GM21529 (cell line): ENCODE results near the gene PLK1.

Source experiments
- ATAC-seq: cut with Tn5 transposase; IDR thresholded peaks from one replicate; pipeline ENCODE4 v1.9.1; 2021; ENCODE audit not compliant: unreplicated experiment

PLK1 gene

DNA sequence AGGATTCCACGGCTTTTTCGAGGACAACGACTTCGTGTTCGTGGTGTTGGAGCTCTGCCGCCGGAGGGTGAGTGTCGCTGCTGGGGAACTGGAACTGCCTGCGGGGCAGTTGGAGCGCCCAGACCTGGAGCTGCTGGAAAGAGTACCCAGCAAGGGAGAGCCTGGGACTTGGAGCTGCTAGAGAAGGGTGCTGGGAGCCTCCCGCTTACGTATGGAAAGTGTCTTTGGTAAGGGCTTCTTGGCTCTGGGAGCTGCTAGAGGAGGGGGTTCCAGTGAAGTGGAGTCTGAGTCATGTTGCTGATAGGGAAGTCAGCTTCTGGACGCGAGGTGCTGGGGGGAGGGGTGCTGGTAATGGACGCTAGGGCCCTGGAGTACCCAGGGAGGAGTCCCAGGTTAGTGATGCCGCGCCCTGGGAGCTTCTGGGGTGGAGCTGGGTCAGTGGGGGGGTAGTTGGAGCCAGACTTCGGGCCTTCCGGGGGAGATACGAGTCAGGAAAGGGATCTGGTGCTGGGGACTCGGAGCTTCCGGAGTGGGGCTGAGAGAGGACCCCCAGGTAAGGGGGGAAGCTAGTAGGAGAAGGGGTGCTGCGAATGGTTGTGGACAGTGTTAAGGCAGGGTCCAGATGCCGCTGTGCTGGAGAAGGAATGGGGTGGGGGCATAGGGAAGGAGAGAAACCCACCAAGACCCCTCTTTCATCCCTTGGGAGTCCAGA is 741 bp downstream of the PLK1 start:
- no peak for ATAC-seq

DNA sequence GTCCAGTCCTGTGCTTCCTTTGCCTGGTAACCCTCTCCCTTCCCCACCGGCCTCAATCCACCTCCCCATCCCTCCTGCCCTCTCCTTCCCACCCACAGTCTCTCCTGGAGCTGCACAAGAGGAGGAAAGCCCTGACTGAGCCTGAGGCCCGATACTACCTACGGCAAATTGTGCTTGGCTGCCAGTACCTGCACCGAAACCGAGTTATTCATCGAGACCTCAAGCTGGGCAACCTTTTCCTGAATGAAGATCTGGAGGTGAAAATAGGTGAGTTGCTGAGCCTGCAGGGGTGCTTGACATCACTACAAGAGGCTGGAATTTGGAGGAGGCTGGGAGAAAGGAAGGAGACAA is 1.3 kb downstream of the PLK1 start:
- ATAC-seq = no peak

DNA sequence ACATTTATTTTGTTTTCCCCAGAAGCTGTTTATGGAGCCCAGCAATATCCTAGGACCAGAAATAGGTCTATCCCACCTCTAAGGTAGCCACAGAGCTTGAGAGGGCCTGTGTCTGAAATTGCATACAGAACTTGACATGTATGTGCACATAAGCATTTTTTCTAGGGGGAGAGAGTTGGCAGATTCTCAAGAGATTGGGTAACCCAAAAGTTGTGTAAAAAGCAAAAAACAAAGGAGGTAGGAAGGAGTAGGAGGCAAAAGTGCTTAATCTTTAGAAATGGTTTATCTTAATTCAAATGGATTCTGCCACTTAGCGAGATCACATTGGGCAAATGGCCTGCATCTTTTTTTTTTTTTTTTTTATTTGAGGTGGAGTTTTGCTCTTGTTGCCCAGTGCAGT is 3.5 kb downstream of the PLK1 start:
- no peak for ATAC-seq

DNA sequence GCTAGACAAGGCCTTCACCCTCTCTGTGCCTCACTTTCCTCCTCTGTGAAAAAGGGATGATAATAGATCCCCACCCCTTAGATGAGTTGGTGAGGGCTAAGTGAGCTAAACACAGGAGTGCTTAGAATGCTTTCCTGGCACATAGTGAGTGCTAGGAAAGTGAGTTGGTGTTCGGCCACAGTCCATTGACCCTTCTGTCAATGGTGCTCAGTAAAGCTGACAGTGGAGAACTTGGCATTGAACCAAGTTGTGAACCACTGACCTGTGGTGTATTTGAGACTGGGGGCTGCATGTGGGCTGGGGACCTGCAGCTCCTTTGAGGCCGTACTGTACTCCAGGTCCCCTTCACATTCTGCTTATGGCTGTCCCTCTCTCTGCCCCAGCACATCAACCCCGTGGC is 4.8 kb downstream of the PLK1 start:
- no peak for ATAC-seq

DNA sequence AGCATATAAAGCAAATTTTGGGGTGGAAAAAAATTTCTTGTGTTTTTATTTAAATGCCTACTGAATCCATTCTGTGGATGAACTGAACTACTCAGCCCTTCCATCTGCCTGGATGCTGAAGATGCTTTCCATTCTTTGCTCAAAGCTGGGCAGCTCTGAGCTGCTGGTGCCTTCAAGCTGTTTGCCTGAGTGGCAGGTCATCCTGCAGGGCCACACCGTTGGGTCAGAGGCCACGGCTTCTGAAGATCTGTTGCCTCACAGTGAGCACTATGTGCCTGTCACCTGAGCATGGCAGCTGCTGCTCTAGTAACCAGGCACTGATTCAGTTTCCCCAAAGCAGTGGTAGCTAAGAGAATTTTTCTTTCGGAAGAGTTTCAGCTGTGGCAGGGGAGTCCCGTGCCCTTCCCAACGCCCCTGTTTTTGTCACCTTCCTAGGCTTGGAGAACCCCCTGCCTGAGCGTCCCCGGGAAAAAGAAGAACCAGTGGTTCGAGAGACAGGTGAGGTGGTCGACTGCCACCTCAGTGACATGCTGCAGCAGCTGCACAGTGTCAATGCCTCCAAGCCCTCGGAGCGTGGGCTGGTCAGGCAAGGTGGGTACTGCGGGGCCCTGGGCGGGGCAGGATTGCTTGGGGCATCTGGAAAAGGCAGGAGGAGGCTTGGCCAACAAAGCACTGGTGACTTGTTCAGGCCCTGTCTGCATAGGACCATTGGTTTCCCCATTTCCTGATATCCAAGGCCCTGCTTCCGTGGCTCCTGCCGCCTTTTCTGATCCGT is 8.5 kb downstream of the PLK1 start:
- ATAC-seq = no peak

DNA sequence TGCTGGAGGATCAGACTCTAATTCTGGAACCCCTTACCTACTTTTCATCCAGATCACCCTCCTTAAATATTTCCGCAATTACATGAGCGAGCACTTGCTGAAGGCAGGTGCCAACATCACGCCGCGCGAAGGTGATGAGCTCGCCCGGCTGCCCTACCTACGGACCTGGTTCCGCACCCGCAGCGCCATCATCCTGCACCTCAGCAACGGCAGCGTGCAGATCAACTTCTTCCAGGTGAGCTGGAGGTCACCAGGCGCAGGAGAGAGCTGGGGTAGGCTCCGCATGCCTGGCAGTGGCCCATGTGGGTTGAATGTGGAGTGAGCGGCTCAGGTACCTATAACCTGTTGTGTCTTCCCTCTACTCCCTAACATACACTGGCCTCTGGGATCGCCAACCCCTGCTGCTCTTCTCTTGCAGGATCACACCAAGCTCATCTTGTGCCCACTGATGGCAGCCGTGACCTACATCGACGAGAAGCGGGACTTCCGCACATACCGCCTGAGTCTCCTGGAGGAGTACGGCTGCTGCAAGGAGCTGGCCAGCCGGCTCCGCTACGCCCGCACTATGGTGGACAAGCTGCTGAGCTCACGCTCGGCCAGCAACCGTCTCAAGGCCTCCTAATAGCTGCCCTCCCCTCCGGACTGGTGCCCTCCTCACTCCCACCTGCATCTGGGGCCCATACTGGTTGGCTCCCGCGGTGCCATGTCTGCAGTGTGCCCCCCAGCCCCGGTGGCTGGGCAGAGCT is 10.9 kb downstream of the PLK1 start:
- ATAC-seq = no peak

DNA sequence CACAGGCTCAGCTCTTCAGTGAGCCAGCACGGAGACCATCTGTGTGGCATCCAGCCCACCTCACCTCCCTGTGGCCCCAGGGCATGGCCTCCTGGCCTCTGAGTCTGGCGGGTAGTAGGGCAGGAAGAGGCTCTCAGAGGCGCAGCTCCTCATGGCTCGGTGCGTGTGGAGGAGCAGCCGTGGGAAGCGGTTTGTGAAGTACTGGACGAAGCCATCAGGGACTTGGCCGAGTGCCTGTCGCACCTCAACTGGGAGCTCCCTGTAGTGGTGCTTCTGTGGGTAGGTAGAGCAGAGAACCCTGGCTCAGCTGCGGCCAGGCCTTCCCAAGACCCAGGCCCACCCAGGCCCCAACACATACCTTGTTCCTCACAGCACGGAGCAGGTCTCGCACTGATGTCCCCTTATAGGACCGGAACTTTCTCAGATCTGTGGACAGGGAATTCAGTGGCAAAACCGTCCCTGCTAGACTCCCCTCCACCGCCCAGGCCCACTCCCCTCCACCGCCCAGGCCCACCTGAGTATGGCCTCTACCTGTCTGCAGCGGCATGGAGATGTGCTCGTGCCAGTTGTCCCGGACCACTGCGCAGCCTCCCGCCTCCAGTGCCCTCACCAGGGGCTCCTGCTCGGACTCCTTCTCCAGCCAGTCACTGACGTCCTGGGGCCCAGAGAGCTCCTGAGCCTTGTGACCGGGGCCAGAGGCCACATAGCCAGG is 12.2 kb downstream of the PLK1 start:
- ATAC-seq = no peak

DNA sequence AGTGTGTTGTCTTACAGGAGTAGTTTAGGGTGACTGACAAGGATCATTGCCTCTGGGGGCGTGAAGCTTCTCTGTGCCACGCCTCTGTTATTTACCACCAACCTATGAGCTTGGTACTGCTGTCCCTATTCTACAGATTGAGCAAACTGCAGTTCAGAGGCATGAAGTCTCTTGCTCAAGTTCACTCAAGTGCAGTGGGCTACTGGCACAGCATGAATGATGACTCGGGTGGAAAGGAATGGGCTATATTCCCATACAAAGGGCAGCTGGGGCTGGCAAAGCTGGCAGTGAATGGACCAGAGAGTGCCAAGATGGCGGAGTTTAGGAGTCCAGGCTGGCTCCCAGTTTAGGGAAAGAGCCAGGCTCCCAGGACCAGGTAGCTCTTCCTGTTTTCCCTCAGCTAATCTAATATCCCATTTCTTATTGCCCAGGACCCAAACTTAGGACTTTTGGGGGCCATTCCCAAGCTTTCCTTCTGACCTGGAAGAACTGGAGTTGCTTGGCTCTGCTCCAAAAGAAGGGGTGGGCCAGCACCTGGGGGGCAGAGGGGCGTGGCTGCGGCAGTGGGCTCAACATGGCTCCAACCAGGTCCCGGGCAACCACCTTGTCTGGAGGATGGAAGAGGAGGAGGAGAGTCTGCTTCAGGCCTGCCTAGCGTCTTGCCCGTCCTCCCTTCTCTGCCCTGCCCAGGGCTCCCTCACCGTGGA is 12.9 kb downstream of the PLK1 start:
- no peak for ATAC-seq

DNA sequence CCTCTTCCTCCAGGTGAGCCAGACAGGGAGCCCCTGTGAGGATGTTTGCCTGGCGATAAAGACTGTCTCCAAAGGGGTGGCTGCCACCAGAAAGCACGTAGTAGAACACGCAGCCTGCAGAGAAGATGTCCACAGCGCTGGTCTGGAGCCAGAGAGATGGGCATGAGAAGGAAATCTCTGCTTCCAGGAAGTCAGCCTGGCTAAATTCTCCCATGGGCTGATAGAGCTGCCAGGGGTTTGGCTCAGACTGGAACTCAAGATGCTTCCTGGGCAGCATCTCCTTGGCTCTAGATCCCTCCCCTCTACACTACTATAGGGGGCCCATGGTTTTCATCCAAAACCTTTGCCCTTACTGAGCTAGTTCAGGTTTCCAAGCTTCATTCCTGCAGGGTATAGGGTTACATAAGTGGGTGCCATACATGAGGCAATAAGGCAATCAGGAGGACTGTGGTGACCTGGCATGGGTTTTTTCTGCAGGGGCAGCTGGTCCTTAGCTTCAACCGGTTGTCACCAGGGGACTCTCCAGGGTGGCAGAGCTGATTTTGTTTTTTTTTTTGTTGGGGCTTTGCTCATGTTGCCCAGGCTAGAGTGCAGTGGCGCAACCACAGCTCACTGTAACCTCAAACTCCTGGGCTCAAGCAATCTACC is 13.6 kb downstream of the PLK1 start:
- ATAC-seq = no peak

DNA sequence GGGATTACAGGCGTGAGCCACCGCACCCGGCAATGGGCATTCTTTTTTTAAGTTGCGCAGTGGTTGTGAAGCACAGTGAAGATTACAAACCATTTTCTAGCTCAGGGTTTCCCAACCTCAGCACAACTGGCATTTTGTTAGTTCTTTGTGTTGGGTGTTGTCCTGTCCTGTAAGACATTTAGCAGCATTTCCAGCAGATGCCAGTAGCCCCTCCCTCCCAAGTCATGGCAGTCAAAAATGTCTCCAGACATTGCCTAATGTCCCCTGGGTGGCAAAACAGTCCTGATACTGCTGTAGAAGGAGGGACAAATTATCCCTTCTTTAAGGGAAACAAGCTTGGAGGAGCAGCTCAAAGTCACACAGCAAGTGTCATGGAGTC is 15.6 kb downstream of the PLK1 start:
- ATAC-seq = no peak

DNA sequence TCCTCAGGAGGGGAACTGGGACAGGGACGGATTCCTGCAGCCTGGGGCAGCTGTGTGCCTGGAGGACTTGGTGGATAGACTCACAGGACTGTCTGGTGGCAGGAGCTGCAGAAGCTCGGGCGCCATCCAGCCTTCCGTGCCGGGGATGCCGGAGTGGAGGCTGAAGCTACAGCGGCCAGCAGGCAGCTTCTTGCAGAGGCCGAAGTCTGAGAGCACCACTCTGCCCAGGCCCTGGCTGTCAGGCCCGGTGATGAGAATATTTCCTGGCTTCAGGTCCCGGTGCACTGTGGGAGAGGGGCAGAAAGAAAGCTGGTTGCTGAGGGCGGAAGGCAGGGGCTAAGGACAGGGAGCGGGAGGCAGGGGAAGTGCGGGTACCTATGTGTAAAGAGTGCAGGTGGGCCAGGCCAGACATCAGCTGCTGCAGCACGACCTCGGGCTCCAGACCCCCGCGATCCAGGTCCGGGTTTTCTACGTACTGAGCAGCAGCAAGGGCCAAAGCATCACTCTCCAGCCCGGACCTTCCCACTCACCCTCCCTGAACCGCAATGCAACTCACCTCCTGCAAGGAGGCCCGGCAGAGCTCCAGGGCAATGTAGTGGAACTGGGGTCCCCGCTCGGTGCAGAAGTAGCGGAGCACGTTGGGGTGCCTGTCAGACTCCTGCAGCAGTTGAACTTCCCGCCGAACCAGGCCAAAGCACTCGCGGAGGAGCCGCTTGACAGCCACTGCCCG is 16.1 kb downstream of the PLK1 start:
- ATAC-seq = no peak

DNA sequence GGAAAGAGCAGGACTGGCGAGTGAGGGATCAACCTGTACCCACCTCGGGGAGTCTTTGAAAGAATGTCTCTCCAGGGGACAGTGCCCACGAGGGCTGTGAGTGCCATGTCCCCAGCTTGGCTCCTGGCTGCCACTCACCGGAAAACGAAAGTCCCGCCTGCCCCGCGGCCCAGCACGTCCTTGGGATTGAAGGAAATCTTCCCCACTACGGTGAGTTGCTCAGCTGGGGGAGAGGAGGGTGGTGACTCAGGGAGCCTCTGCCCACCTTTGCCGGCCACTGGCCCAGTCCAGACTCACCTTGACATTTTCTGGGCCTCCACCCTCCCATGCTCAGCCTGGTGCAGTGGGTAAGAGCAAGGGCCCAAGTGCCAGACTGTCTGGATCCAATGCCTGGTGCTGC is 17.1 kb downstream of the PLK1 start:
- no peak for ATAC-seq

DNA sequence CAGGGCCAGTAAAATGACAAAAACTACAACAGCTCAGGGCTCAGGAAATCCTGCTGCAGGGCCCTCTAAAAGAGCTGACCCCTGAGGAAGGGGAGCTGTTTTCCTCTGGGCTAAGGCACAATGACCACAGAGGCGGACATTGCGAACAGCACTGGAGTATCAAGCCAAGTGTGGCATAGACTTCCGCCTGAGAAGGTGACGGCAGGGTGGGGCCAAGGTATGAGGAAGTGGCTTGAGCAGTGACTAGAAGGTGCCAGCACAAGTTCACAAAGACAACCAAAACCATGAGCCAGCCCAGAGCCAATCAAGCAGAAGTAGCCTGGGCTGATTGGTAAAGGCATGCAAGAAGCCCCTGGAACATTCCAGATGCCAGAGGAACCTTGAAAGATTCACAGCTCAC is 20.4 kb downstream of the PLK1 start:
- no peak for ATAC-seq

DNA sequence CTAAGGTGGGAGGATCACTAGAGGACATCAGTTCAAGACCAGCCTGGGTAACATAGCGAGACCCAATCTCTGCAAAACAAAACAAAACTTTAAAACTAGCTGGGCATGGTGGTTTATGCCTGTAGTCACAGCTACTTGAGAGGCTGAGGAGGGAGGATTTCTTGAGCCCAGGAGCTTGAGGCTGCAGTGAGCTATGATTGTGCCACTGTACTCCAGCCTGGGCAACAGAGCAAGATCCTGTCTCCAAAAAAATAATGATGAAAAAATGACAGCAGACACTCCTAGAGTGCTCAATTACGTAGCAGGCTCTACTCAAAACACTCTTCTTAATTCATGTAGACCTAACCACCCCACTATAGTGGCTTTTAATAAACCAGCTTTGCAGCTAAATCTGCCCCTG is 21.4 kb downstream of the PLK1 start:
- no peak for ATAC-seq

DNA sequence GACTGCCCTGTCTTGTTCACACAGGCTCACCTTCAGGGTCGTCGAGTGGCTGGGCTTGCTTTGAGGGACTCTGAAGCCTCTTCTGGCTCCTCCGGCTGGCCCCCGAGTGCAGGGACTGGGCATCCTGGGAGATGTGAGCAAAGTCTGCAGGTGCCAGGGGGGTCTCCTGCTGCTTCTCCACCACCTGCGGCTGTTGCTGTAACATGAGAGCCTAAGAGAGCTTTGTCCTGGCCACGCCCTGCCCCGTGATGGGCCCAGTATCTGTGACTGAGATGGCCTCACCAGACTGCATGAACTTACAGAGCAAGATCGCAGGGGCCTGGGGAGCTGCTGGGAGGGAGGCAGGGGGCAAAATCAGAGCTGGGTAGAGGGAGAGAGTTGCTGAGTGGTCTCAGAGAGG is 21.8 kb downstream of the PLK1 start:
- no peak for ATAC-seq

DNA sequence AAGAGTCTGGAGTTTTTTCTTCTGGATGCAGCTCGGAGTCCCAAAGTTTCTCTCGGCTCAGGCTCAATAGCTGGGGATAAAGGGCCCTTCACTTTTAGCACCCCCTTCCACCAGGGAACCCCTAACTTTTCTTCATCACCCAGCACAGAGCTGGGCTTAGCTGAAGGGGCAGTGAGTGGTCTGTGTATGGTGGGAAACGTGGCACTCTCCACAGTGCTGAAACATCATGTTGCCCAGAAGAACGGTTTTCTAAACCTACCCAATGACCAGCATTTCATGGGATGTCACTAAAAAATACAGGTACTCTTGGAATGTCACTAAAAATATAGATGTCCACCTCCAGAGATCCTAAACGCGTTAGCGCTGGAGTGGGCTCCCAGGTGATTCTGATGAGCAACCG is 22.4 kb downstream of the PLK1 start:
- ATAC-seq = no peak

DNA sequence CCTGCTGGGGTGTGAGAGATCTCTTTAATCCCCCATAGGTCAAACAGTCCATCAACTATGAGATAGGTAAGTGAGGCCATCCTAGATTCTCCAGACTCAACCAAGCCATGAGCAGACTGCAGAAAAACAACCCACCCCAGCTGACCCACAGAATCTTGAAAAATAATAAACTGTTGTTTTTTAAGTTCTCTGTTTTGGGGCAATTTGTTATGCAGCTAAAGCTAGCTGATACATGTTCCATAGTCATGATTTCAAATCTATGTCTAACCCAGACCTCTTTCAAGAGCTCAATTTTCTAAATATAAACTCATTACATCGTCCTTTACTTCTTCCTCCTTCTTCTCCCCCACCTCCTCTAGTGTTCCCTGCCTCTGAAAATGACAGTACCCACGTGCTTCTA is 24.3 kb downstream of the PLK1 start:
- no peak for ATAC-seq

DNA sequence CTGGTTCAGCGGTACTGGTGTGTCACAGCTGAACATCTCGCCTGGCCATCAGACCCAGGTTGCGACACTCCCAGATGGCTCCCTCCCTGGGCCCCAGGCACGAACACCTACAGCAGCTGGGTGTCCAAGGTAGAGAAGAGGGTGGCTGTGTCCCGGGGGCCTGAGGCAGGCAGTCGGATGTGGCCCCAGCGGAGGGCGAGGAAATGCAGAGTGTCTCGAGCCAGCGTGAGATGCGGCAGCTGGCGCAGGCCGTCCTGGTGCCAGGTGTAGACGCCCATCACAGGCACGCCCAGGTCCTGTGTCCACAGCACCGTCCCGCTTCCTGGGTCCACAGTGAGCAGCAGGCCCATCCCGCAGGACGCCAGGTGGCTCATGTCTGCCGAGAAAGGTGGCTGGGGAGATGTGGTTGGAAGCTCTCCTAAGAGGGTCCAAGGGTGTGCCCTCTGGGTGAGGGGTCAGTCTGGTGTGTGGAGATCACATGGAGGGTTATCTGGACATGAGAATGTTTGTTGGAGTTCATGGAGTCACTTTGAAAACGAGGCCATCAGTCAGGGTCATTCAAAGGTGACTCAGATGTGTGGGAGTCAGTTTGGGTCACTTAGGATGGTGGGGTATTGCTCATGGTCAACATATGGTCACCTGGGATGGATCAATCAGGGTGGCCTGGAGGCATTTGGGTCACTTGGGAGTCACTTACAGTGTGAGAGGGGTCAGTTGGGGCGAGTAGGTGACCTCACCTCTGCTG is 26.3 kb downstream of the PLK1 start:
- ATAC-seq = no peak

DNA sequence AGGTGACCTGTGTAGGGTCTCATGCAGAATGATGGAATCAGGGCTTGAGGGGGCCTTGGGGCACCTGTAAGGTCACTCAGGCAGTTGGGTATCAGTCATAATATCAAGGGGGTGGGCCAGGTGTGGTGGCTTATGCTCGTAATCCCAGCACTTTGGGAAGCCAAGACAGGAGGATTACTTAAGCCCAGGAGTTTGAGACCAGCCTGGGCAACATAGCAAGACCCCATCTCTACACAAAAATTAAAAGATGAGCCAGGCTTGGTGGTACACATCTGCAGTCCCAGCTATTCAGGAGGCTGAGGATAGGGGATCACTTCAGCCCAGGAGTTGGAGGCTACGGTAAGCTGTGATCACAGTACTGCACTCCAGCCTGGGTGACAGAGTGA is 26.8 kb downstream of the PLK1 start:
- no peak for ATAC-seq
